GM23248 (cell line): ENCODE data around the gene ATF7IP.

Experiments used
- EZH2 ChIP-seq: fragments of 200-600 bp; sonication (generic); IDR thresholded peaks from 2 replicates; pipeline ENCODE4 v1.6.1; 2018; ENCODE audit warnings: antibody characterized with exemption, mild to moderate bottlenecking; ENCODE audit not compliant: insufficient read depth, poor library complexity, severe bottlenecking
- EZH2phosphoT487 ChIP-seq: fragments of 200-600 bp; sonication (generic); IDR thresholded peaks from 2 replicates; pipeline ENCODE4 v1.6.1; 2018; ENCODE audit warnings: antibody characterized with exemption, moderate library complexity, mild to moderate bottlenecking, low read depth; ENCODE audit not compliant: insufficient read depth

GRCh38 chr12:14369311-14369710 is 3.8 kb downstream of the ATF7IP start:
- no peak for TF ChIP-seq EZH2
- no peak for TF ChIP-seq EZH2phosphoT487
